NCI-H2196 treated with DMSO at 0.1 percent for 48 hours (cell line): ENCODE results near the gene PACS1.

Experiments
- DNase-seq: peaks from one replicate; lab custom pipeline; 2025; ENCODE audit not compliant: unreplicated experiment; lab: John Stamatoyannopoulos, UW

PACS1 gene

GRCh38 chr11:66178871-66179270 is 108.8 kb downstream of the PACS1 start:
- no peak for DNase-seq

DNA sequence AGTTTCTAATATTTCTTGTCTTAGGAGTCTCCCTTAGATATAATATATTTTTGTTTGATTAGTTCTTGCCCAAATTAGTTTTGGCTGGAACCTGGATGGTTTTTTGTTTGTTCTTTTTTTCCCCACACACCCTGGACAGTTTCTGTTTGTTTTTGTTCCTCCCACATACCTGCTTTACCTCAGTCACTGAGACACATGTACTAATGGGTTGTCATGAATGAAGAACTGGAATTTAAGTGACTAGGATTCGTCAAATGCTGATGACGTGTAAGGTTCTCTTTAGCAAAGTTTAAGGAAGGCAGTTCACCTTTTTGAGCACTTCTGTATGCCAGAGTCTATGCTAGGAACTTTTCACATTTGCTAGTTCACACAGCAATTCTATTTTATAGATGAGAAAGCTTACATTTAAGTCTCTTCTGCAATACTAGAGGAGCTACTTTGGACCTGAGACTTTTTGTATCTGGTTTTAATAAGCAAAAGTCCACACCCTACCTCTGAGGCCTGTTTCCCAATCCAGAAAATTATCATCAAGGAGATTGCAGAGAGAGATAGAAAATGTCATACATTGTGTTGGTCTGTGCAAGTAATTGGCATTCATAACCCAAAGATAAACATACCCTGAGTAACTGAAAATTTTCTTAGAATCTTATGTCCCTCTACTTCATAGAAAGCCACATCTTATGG is 111.7 kb downstream of the PACS1 start:
- no peak for DNase-seq

DNA sequence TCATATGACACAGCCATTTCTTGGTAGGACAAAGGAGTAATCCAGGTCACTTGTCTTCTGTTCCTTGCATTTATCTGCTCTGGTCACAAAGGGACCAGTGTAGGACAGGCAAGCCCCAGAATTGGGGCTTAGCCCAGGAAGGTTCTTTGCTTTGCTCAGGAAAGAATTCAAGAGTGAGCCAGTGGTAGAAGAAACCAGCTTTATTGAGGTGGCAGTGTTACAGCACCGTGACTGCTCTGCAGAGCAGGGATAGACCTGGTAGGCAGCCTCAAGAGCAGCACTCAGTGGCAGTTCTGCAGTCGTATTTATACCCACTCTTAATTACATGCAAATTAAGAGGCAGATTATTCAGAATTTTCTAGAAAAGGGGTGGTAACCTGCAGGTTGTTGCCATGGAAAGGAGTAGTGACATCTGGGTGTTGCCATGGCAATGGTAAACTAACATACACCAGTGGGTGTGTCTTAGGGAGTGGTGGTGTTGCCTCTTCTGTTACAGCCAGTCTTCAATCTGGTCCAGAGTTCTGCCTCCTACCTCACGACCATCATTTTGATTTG is 113.5 kb downstream of the PACS1 start:
- DNase-seq, result peak; percentile 4

DNA sequence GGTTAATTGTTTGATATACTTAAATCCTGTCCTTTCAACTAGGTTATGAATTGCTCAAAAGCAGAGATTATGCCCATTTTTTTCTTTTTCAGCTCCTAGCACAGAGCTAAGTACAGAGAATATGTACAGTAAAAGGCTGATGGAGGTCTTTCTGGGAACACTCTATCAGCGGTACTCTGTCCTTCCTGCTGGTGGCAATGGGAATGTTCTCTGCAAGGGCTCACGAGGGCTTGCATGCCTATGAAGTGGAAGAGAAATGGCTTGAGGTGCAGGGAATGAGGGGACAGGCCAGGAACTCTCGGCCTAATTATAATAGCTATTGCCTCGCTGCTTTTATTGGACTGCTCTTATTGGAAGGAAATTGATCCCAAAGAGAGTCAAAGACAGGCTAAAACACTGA is 114.7 kb downstream of the PACS1 start:
- DNase-seq, result no peak

- DNase-seq, result no peak
Measured at GRCh38 chr11:66186470-66186869, 116.4 kb downstream of the PACS1 start.

- no peak for DNase-seq
Measured at GRCh38 chr11:66187453-66187852, 117.4 kb downstream of the PACS1 start.

- no peak for DNase-seq
Measured at GRCh38 chr11:66188580-66188979, 118.5 kb downstream of the PACS1 start.

DNA sequence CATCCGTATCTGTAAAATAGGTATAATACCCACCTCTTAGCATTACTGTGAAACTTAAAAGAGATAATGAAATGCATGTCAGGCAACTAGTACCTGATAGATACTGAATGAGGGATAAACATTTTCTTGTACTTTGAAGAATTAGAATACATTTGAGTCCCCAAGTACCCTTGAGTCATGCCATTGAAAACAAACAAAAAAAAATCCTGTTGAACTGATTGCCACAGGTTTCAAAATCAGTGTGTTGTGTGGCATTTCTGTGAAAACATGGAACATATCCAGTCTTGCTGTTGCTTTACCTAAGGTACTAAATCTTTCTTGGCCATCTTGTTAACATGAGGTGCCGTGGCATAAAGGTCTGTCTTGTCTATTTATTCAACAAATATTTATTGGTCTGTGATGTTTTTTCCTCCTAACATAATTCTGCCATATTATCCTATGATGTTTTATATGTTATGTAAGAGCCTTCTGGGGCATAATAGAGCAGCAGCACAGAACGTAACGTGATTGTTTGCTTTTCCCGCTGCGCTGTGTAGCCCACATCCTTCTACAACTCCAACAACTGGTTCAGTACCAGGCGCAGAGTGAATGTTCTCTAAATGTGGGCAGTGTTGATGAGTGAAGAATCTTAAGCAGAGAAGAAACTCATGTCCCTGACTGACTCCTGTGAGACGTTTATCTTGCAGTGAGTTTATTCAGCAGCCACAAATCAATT is 119.1 kb downstream of the PACS1 start:
- DNase-seq, result no peak

DNA sequence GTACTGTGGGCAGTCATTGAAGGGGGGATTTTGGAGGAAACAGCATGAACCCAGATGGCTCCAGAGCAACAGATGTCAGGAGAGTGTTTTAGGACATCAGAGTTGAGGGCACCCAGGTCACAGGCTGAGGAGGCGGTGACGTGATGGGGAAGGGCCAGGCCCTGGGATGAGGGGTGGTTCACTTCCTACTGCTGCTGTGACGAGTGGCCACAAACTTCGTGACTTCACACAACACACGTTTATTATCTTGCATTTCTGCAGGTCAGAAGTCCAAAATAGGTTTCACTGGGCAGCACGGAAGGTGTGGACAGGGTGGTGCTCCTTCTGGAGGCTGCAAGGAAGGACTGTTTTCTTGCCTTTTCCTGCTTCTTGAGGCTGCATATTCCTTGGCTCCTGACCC is 120.7 kb downstream of the PACS1 start:
- DNase-seq, result no peak

DNA sequence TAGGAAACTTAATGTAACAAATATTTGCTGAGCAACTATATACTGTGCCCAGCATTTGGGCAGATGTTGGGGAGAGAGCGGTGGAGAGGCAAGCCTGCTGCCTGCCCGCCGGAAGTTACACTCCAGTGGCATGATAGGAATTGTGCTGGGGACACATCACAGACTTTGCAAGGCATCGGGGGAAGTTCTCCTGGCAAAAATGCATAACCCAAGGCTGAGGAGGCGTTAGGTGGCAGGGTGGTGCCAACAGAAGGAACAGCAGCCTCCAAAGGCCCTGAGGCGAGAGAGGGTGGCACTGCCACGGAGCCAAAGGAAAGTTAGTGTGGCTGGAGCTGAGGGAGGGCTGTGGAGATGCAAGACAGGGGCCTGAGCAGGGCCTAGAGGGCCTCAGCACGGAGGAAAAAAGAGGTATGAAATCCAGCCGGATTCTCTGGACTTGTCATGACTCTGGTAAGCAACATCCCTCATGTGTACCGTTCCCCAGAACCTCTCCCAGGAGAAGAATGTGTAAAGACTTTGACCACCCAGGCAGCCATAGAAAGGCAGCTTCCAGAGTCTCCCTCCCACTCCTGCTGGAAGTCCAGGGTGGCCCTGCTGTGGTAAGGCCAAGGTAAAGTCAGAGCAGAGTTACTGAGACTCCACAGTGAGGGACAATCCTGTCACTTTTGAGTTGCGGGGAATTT is 122.2 kb downstream of the PACS1 start:
- DNase-seq, result no peak

GRCh38 chr11:66194391-66194790 is 124.3 kb downstream of the PACS1 start:
- DNase-seq, result no peak

DNA sequence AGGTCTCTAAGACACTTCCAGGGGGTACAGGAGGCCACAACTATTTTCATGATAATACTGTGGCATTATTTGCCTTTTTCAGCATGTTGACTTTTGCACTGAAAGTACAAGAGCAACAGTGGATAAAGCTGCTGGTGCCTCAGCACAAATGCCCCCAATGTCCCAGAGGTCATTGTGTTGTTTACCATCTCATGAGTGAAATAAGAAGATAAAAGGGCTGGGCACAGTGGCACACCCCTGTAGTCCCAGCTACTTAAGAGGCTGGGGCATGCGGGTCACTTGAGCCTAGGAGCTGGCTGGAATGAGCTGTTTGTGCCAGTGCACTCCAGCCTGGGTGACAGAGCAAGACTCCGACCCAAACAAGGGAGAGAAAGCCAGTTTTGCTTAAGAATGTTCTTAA is 125.8 kb downstream of the PACS1 start:
- DNase-seq, result no peak

DNA sequence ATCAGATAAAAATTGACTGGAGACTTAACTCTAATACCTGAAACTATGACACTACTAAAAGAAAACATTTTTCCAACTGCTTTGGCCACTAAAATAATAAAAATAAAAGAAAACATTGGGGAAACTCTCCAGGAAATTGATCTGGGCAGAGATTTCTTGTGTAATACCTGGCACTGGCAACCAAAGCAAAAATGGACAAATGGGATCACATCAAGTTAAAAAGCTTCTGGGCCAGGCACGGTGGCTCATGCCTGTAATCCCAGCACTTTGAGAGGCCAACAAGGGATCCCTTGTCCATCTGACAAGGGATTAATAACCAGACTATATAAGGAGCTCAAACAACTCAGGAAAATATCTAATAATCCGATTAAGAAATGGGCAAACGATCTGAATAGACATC is 133.8 kb downstream of the PACS1 start:
- no peak for DNase-seq

- DNase-seq, result no peak
Measured at GRCh38 chr11:66204412-66204811, 134.3 kb downstream of the PACS1 start.

DNA sequence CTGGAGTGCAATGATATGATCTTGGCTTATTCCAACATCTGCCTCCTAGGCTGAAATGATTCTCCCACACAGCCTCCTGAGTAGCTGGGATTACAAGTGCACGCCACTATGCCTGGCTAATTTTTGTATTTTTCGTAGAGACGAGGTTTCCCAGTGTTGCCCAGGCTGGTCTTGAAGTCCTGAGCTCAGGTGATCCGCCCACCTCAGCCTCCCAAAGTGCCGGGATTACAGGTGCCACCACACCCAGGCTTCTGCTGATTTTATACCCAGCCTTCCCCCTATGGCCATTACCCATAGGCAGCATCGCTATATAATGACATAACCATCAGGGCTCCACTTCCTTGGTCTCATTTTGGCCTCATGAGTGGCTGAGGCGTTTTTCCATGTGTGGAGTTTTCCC is 137.7 kb downstream of the PACS1 start:
- no peak for DNase-seq

DNA sequence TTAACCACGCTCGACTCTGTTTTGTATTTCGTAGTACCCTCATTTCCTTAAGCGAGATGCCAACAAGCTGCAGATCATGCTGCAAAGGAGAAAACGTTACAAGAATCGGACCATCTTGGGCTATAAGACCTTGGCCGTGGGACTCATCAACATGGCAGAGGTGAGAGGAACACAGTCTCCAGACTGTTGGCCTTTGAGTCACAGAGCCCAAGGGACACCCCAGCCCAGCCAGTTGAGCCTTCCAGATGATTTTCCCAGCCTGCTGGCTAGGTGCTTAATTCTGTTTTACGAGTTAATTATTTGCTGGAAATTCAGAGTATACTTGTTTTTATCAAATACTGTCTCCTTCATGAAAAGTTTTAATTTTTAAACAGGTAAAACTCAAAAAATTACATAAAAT is 141.0 kb downstream of the PACS1 start:
- no peak for DNase-seq

GRCh38 chr11:66216911-66217310 is 146.8 kb downstream of the PACS1 start:
- no peak for DNase-seq

DNA sequence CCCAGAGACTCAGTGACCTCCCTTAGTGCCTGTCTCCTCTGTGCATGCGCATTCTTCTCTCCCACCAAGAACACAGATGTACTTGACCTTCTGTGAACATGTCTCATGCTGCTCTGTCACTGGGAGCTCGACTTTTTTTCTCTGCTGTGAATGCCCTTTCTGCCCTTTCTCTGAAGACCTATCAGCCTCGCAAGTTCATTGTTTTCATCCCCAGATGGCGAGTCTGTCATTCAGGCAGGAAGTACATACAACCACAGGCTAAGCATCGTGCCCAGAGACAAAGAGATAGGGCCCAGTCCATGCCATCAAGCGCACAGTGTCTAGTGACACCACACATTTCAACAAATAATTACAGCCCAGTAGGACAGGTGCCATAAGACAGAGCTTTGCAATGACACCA is 148.0 kb downstream of the PACS1 start:
- DNase-seq, result no peak

GRCh38 chr11:66218846-66219620 is 149.0 kb downstream of the PACS1 start:
- DNase-seq, result no peak

- DNase-seq, result no peak
Measured at GRCh38 chr11:66219846-66220565, 149.9 kb downstream of the PACS1 start.

GRCh38 chr11:66220566-66220935 is 150.5 kb downstream of the PACS1 start:
- DNase-seq, result no peak
